GM12878 (cell line): Measurements from ENCODE around the gene EDC3. TPM values are rescaled to one million over a fixed set of nuclear protein-coding genes. Genes with fewer than 3 reads are reported as not detected.

Experiments
- ATAC-seq: fragments of 200-7000 bp; cut with Tn5 transposase; 3 replicates; pipeline ENCODE4 v1.9.1; 2020; ENCODE audit warnings: mild to moderate bottlenecking, moderate library complexity
- BruUV-seq: library from RNA; stranded (reverse); fragments of 400-500 nt; replicated peaks from 2 replicates; lab custom pipeline; 2021; lab: Mats Ljungman, UMichigan
- CTCF ChIA-PET: fragments of 300-600 bp; sonication (Branson Sonifier 250); formaldehyde crosslinking; extraction: SDS; loops from one replicate; lab custom pipeline; 2021; ENCODE audit warnings: inconsistent platforms; lab: Yijun Ruan, JAX
- POLR2A ChIA-PET: fragments of 350-600 bp; formaldehyde crosslinking; extraction: SDS; loops from one replicate; lab custom pipeline; 2021; ENCODE audit warnings: inconsistent platforms; lab: Charles Lee
- RAD21 ChIA-PET: fragments of 300-600 bp; sonication (Branson Sonifier 250); formaldehyde crosslinking; loops from one replicate; lab custom pipeline; 2023; ENCODE audit warnings: antibody characterized with exemption; ENCODE audit not compliant: unreplicated experiment; lab: Charles Lee
- SMC1A ChIA-PET: fragments of 300-600 bp; sonication (Branson Sonifier 250); formaldehyde crosslinking; loops from one replicate; lab custom pipeline; 2023; ENCODE audit not compliant: unreplicated experiment, uncharacterized antibody; lab: Charles Lee
- DNase-seq: peaks from one replicate; pipeline ENCODE4 v3.0.0-alpha.2; 2011; ENCODE audit warnings: low read depth, low spot score
- FAIRE-seq: peaks from 3 replicates; lab custom pipeline; 2011; peaks lifted over from hg19 to GRCh38; lab: Jason Lieb, UNC
- H2AFZ ChIP-seq: 2 replicates; pipeline ENCODE4 v1.6.0; 2011; ENCODE audit warnings: low read depth, low read length, control low read depth; ENCODE audit not compliant: control insufficient read depth
- H3K27ac ChIP-seq: 2 replicates; pipeline ENCODE4 v1.5.1; 2011; ENCODE audit warnings: control low read depth; ENCODE audit not compliant: control insufficient read depth, insufficient read depth
- H3K27me3 ChIP-seq, 2 experiments: replicated peaks in 1 of 2; 2 replicates each; pipeline versions ENCODE4 v1.6.0 to v1.6.1; 2011; ENCODE audit warnings: low read length in 1 of 2; ENCODE audit not compliant: control insufficient read depth in 2 of 2, insufficient read depth in 2 of 2
- H3K36me3 ChIP-seq, 2 experiments: 2 replicates each; pipeline ENCODE4 v1.5.1; 2011; ENCODE audit warnings: low read length in 1 of 2; ENCODE audit not compliant: control insufficient read depth in 2 of 2, insufficient read depth in 2 of 2
- H3K4me1 ChIP-seq: 2 replicates; pipeline ENCODE4 v1.6.1; 2011; ENCODE audit warnings: mild to moderate bottlenecking, low read length, moderate library complexity, mixed read lengths; ENCODE audit not compliant: control insufficient read depth, insufficient read depth
- H3K4me2 ChIP-seq: 2 replicates; pipeline ENCODE4 v1.6.0; 2011; ENCODE audit warnings: control low read depth; ENCODE audit not compliant: control insufficient read depth, insufficient read depth
- H3K4me3 ChIP-seq: fragments of 200-600 bp; sonication (generic); 2 replicates; pipeline ENCODE4 v1.5.1; 2016
- H3K79me2 ChIP-seq: 2 replicates; pipeline ENCODE4 v1.6.0; 2011; ENCODE audit warnings: low read length; ENCODE audit not compliant: control insufficient read depth, insufficient read depth
- H3K9ac ChIP-seq: 2 replicates; pipeline ENCODE4 v1.8.0; 2011; ENCODE audit warnings: low read length, control low read depth, mixed read lengths; ENCODE audit not compliant: control insufficient read depth, insufficient read depth
- H3K9me3 ChIP-seq: replicated peaks from 3 replicates; pipeline ENCODE4 v1.5.1; 2011; ENCODE audit warnings: mild to moderate bottlenecking, low read length; ENCODE audit not compliant: control insufficient read depth, insufficient read depth
- H4K20me1 ChIP-seq: 2 replicates; pipeline ENCODE4 v1.6.0; 2011; ENCODE audit not compliant: control insufficient read depth, insufficient read depth
- BACH1 ChIP-seq: fragments of 450-650 bp; IDR thresholded peaks from 2 replicates; pipeline ENCODE4 v1.6.1; 2017; ENCODE audit warnings: mild to moderate bottlenecking, borderline replicate concordance
- BHLHE40 ChIP-seq, 2 experiments: fragments of 450-650 bp in 1 of 2; IDR thresholded peaks; 2 replicates each; pipeline ENCODE4 v1.6.1; 2011 to 2017; ENCODE audit warnings: low read depth in 2 of 2, borderline replicate concordance in 1 of 2, improper control_type of control experiment in 1 of 2, low read length in 1 of 2, mild to moderate bottlenecking in 1 of 2
- CREB1 ChIP-seq: IDR thresholded peaks from 2 replicates; pipeline ENCODE4 v1.6.1; 2012; ENCODE audit warnings: low read depth, mild to moderate bottlenecking, inconsistent platforms
- CTCF ChIP-seq, 3 experiments: IDR thresholded peaks in 2 of 3; conservative IDR thresholded peaks in 1 of 3; 2 replicates each; pipeline ENCODE4 v1.5.1; 2011; ENCODE audit warnings: low read depth in 3 of 3, low read length in 3 of 3, mild to moderate bottlenecking in 3 of 3, control low read depth in 2 of 3, moderate library complexity in 2 of 3, inconsistent platforms in 1 of 3, mixed read lengths in 1 of 3; ENCODE audit not compliant: control insufficient read depth in 2 of 3, insufficient read depth in 1 of 3; ENCODE audit errors: extremely low read depth in 1 of 3
- E2F4 ChIP-seq: IDR thresholded peaks from 2 replicates; pipeline ENCODE4 v1.6.1; 2012; ENCODE audit warnings: low read depth, low read length, improper control_type of control experiment
- HSF1 ChIP-seq: fragments of 150-350 bp; IDR thresholded peaks from 2 replicates; pipeline ENCODE4 v1.6.1; 2014; ENCODE audit warnings: mild to moderate bottlenecking, low read depth, low read length
- SMAD1 ChIP-seq: fragments of 450-650 bp; IDR thresholded peaks from 2 replicates; pipeline ENCODE4 v1.6.1; 2018; ENCODE audit warnings: mild to moderate bottlenecking, low read depth; ENCODE audit not compliant: partially characterized antibody
- TBL1XR1 ChIP-seq: IDR thresholded peaks from 2 replicates; pipeline ENCODE4 v1.6.1; 2012; ENCODE audit warnings: low read depth, low read length, improper control_type of control experiment
- ZBTB4 ChIP-seq: fragments of 450-650 bp; formaldehyde crosslinking; IDR thresholded peaks from 2 replicates; pipeline ENCODE4 v1.4.0; 2022; ENCODE audit warnings: mild to moderate bottlenecking, moderate library complexity
- ZNF24 ChIP-seq: fragments of 450-650 bp; IDR thresholded peaks from 2 replicates; pipeline ENCODE4 v1.6.1; 2017; ENCODE audit warnings: antibody characterized with exemption, mild to moderate bottlenecking
- ZSCAN29 ChIP-seq: fragments of 450-650 bp; IDR thresholded peaks from 2 replicates; pipeline ENCODE4 v1.6.1; 2017; ENCODE audit warnings: mild to moderate bottlenecking, moderate library complexity
- WGBS: methylation state at CpG from one replicate; pipeline ENCODE4 v1.1.6; 2016; ENCODE audit warnings: low lambda C conversion rate; ENCODE audit not compliant: insufficient replicate concordance, insufficient coverage; ENCODE audit errors: missing lambda C conversion rate; 5-methylcytosine and 5-hydroxymethylcytosine counted together
- in situ Hi-C: fragments of 300-500 bp; cut with MboI; formaldehyde crosslinking; loops from 9 replicates; pipeline ENCODE4 v1.14.3; 2018; ENCODE audit warnings: mixed read lengths
- intact Hi-C: fragments of 100-400 bp; cut with micrococcal nuclease; formaldehyde crosslinking; loops from one replicate; pipeline ENCODE4 v1.14.2; 2022; ENCODE audit not compliant: unreplicated experiment
- polyA plus RNA-seq, 11 experiments: library from polyadenylated mRNA; depleted of rRNA in 4 of 11; unstranded in 6 of 11; stranded (reverse) in 5 of 11; fragments of >200 nt; fragmentation: Nextera tagmentation in 4 of 11; fragmentation: Illumina TruSeq in 1 of 11; extraction: Ambion mirVana in 4 of 11; extraction: Trizol in 1 of 11; gene quantifications; 1 replicate in 1 of 11; 2 replicates in 10 of 11; pipeline versions ENCODE4 v1.2.1 to v1.2.3, GENCODE V29; 2011 to 2016; ENCODE audit warnings: inconsistent platforms in 2 of 11, missing spikeins in 2 of 11, low read depth in 1 of 11
- total RNA-seq, 4 experiments: library from RNA; depleted of rRNA in 3 of 4; stranded (reverse); fragments of >200 nt in 3 of 4; fragmentation: Illumina TruSeq in 1 of 4; extraction: Trizol in 1 of 4; gene quantifications; 2 replicates each; pipeline versions ENCODE4 v1.2.1 to v1.2.3, GENCODE V29; 2013 to 2021

The EDC3 gene
- total and polyA plus RNA-seq, 10 of the 15 experiments (the other 5 are each of a cell fraction or from before 2014, with no cell fraction given) = 11.8 to 48.4 (median 35.3) TPM

DNA sequence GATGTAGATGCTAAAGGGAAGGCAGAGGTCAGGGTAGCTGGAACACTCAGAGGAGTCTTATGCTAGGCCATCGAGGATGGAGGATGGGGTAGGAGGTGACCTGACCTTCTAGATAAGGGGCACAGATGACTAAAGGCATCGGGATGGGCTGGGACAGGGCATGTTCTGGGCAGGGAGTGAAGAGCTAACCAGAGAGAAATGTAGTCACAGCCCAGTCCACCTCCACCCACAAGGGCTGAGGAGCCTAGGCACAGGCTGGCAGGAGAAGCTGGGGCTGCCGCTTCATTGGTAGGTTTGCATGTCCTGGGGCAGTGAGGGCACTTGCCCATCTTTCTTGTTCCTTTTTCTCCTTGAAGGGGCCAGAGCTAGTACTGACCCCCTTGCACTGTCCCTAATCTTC lies 67.6 kb downstream of the EDC3 start:
- ATAC-seq (no peak), DNase-seq (no peak), FAIRE-seq (no peak)
- WGBS = 95% methylated on average over 3 of the region's 3 CpGs
- SMC1A ChIA-PET = no interaction called here
- no TSS peak for BruUV-seq
- H3K4me2 ChIP-seq = no peak overlapping the region
- TF ChIP-seq CTCF (IDR thresholded peaks at IDR 0.05 in 2 of 3, conservative IDR thresholded peaks at IDR 0.05 in 1 of 3; ENCODE audit: control insufficient read depth in 2 of 3, extremely low read depth in 1 of 3, insufficient read depth in 1 of 3, low read depth in 3 of 3, low read length in 3 of 3) = no peak
- no peak for TF ChIP-seq HSF1
- TF ChIP-seq SMAD1 = no peak
- no peak for TF ChIP-seq BHLHE40 (IDR thresholded peaks at IDR 0.05; ENCODE audit: borderline replicate concordance in 1 of 2, low read depth in 2 of 2, low read length in 1 of 2)
- no peak for TF ChIP-seq ZBTB4 (CRISPR knock-in tag)
- TF ChIP-seq CREB1 = no peak
- no peak for TF ChIP-seq TBL1XR1
- TF ChIP-seq ZSCAN29 = no peak
- no peak for TF ChIP-seq E2F4
- TF ChIP-seq ZNF24 = no peak
- no peak for TF ChIP-seq BACH1
- POLR2A ChIA-PET = no interaction called here
- H3K9ac ChIP-seq = no peak overlapping the region
- H2AFZ ChIP-seq = no peak overlapping the region
- RAD21 ChIA-PET = interaction anchor here (1.1 kb wide), 1 partner anchor 141 kb away, joined by 3 read pairs; no protein-coding TSS in a partner anchor
- H3K9me3 ChIP-seq = no peaks in the 10 kb centered on the region
- H3K27ac ChIP-seq = peak overlapping the region; percentile 66; the same call in 1 of the 2 replicates
- intact Hi-C loops = no loop called here
- H3K4me3 ChIP-seq = no peak overlapping the region
- in situ Hi-C loops = no loop called here
- H3K79me2 ChIP-seq = no peaks in the 10 kb centered on the region
- CTCF ChIA-PET = interaction anchor here (0.8 kb wide), 1 partner anchor 81 kb away, joined by 3 read pairs; no protein-coding TSS in a partner anchor
- H3K36me3 ChIP-seq = peaks cover 67 to 77% of the 10 kb centered on the region in 2 experiments
- peaks cover 5% of the 10 kb centered on the region for H4K20me1 ChIP-seq
- H3K4me1 ChIP-seq = peaks cover 33% of the 10 kb centered on the region
- H3K27me3 ChIP-seq = no peaks in the 10 kb centered on the region
